HepG2 (cell line): Measurements from ENCODE around the gene ATP2C2. TPM values are rescaled to one million over a fixed set of nuclear protein-coding genes. Genes with fewer than 3 reads are reported as not detected.
A peak's percentile ranks its signal among the peaks of the same experiment; 100 is the strongest.

Experiments used
- BATF2 ChIP-seq: sonication (generic); formaldehyde crosslinking; IDR thresholded peaks from 2 replicates; pipeline ENCODE4 v1.8.0; 2022; ENCODE audit warnings: mild to moderate bottlenecking, missing genetic modification reagents, moderate library complexity
- KLF6 ChIP-seq: IDR thresholded peaks from 2 replicates; pipeline ENCODE4 v1.8.0; 2016; ENCODE audit warnings: missing biosample characterization, missing genetic modification reagents
- KMT2B ChIP-seq: IDR thresholded peaks from 2 replicates; pipeline ENCODE4 v1.6.1; 2016; ENCODE audit warnings: missing genetic modification reagents, missing compliant biosample characterization
- NCOA2 ChIP-seq: sonication (generic); formaldehyde crosslinking; IDR thresholded peaks from 2 replicates; pipeline ENCODE4 v1.8.0; 2022; ENCODE audit warnings: inconsistent platforms
- NR0B2 ChIP-seq: sonication (generic); formaldehyde crosslinking; IDR thresholded peaks from 2 replicates; pipeline ENCODE4 v1.4.0; 2020; ENCODE audit warnings: mild to moderate bottlenecking, missing genetic modification reagents
- REL ChIP-seq: sonication (generic); formaldehyde crosslinking; conservative IDR thresholded peaks from 2 replicates; pipeline ENCODE4 v1.8.0; 2022; ENCODE audit warnings: mild to moderate bottlenecking, missing genetic modification reagents, moderate library complexity
- TAF15 ChIP-seq: fragments of 200-400 bp; formaldehyde crosslinking; IDR thresholded peaks from one replicate; pipeline ENCODE4 v1.6.1; 2018; ENCODE audit warnings: mild to moderate bottlenecking, low read depth, low read length; ENCODE audit not compliant: poor library complexity, severe bottlenecking
- TFE3 ChIP-seq: IDR thresholded peaks from 2 replicates; pipeline ENCODE4 v1.6.1; 2016
- TP53 ChIP-seq: sonication (generic); formaldehyde crosslinking; conservative IDR thresholded peaks from 2 replicates; pipeline ENCODE4 v1.4.0; 2020; ENCODE audit warnings: missing genetic modification reagents
- YEATS4 ChIP-seq: sonication (generic); formaldehyde crosslinking; IDR thresholded peaks from 2 replicates; pipeline ENCODE4 v1.4.0; 2020; ENCODE audit warnings: missing genetic modification reagents, borderline replicate concordance
- ZFX ChIP-seq: sonication (generic); formaldehyde crosslinking; IDR thresholded peaks from 2 replicates; pipeline ENCODE4 v1.4.0; 2020; ENCODE audit warnings: mild to moderate bottlenecking, low read depth, missing genetic modification reagents, moderate library complexity
- ZKSCAN1 ChIP-seq: fragments of 150-350 bp; IDR thresholded peaks from 2 replicates; pipeline ENCODE4 v1.6.1; 2014; ENCODE audit warnings: low read length
- ZNF17 ChIP-seq: sonication (generic); formaldehyde crosslinking; IDR thresholded peaks from 2 replicates; pipeline ENCODE4 v1.5.0; 2020; ENCODE audit warnings: mild to moderate bottlenecking, missing genetic modification reagents
- ZNF317 ChIP-seq: sonication (generic); formaldehyde crosslinking; IDR thresholded peaks from 2 replicates; pipeline ENCODE4 v1.5.0; 2020; ENCODE audit warnings: mild to moderate bottlenecking, missing genetic modification reagents
- ZNF33B ChIP-seq: sonication (generic); formaldehyde crosslinking; IDR thresholded peaks from 2 replicates; pipeline ENCODE4 v1.5.1; 2020; ENCODE audit warnings: mild to moderate bottlenecking, missing genetic modification reagents
- ZNF354B ChIP-seq: sonication (generic); formaldehyde crosslinking; IDR thresholded peaks from 2 replicates; pipeline ENCODE4 v1.8.0; 2022; ENCODE audit warnings: mild to moderate bottlenecking, missing genetic modification reagents
- ZZZ3 ChIP-seq: sonication (generic); formaldehyde crosslinking; IDR thresholded peaks from 2 replicates; pipeline ENCODE4 v1.4.0; 2020; ENCODE audit warnings: missing genetic modification reagents, mild to moderate bottlenecking, borderline replicate concordance
- polyA plus RNA-seq, 8 experiments: library from polyadenylated mRNA; depleted of rRNA in 3 of 8; stranded (reverse) in 7 of 8; unstranded in 1 of 8; fragments of >200 nt; fragmentation: Illumina TruSeq in 4 of 8; extraction: Trizol in 4 of 8; gene quantifications; 2 replicates each; pipeline versions ENCODE4 v1.2.1 to v1.2.3, GENCODE V29; 2011 to 2016; ENCODE audit warnings: low read depth in 4 of 8, missing spikeins in 1 of 8, mixed read lengths in 1 of 8; ENCODE audit not compliant: insufficient read depth in 1 of 8
- total RNA-seq, 5 experiments: library from RNA; depleted of rRNA; stranded (reverse); fragments of >200 nt; fragmentation: Illumina TruSeq; extraction: Trizol; gene quantifications; 2 replicates each; pipeline ENCODE4 v1.2.3, GENCODE V29; 2016; ENCODE audit warnings: low read depth in 1 of 5
- TF ChIP-seq, protein P1 (sequence below): sonication (generic); formaldehyde crosslinking; IDR thresholded peaks from 2 replicates; pipeline ENCODE4 v1.4.0; 2020; ENCODE audit warnings: missing genetic modification reagents, borderline replicate concordance
- TF ChIP-seq, protein P2 (sequence below): IDR thresholded peaks from 2 replicates; pipeline ENCODE4 v1.6.1; 2018; ENCODE audit warnings: missing genetic modification reagents
- TF ChIP-seq, protein P3 (sequence below): sonication (generic); formaldehyde crosslinking; IDR thresholded peaks from 2 replicates; pipeline ENCODE4 v1.5.0; 2020; ENCODE audit warnings: mild to moderate bottlenecking, missing genetic modification reagents, borderline replicate concordance

The ATP2C2 gene
- total and polyA plus RNA-seq, 2 of the 13 experiments (the other 11 are each of a cell fraction or from before 2014, with no cell fraction given): 0.07 TPM; not detected in 1

- peak; percentile 64; the same call in 1 of the 2 replicates for TF ChIP-seq TP53
- no peak; the same call in 1 of the 2 replicates for TF ChIP-seq KLF6 (CRISPR knock-in tag)
- TF ChIP-seq ZFX (CRISPR knock-in tag): peak; percentile 98
- TF ChIP-seq TFE3: peak; percentile 9; the same call in 1 of the 2 replicates
- peak; percentile 87 for TF ChIP-seq YEATS4 (CRISPR knock-in tag)
- TF ChIP-seq NR0B2 (CRISPR knock-in tag): no peak
- no peak; the same call in 1 of the 2 replicates for TF ChIP-seq ZNF33B
- no peak for TF ChIP-seq BATF2
- TF ChIP-seq, protein P1, sequence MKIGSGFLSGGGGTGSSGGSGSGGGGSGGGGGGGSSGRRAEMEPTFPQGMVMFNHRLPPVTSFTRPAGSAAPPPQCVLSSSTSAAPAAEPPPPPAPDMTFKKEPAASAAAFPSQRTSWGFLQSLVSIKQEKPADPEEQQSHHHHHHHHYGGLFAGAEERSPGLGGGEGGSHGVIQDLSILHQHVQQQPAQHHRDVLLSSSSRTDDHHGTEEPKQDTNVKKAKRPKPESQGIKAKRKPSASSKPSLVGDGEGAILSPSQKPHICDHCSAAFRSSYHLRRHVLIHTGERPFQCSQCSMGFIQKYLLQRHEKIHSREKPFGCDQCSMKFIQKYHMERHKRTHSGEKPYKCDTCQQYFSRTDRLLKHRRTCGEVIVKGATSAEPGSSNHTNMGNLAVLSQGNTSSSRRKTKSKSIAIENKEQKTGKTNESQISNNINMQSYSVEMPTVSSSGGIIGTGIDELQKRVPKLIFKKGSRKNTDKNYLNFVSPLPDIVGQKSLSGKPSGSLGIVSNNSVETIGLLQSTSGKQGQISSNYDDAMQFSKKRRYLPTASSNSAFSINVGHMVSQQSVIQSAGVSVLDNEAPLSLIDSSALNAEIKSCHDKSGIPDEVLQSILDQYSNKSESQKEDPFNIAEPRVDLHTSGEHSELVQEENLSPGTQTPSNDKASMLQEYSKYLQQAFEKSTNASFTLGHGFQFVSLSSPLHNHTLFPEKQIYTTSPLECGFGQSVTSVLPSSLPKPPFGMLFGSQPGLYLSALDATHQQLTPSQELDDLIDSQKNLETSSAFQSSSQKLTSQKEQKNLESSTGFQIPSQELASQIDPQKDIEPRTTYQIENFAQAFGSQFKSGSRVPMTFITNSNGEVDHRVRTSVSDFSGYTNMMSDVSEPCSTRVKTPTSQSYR (CRISPR knock-in tag): 0 out of 2 replicates have a peak, but pooled peaks have one; percentile 4
- TF ChIP-seq REL (CRISPR knock-in tag): no peak
- TF ChIP-seq KMT2B: no peak; the same call in 1 of the 2 replicates
- no peak for TF ChIP-seq ZNF17 (CRISPR knock-in tag)
- TF ChIP-seq TAF15: peak; percentile 54
- TF ChIP-seq NCOA2: no peak
- TF ChIP-seq ZKSCAN1: no peak
- TF ChIP-seq ZNF354B (CRISPR knock-in tag): peak; percentile 55; the same call in 1 of the 2 replicates
- TF ChIP-seq, protein P2, sequence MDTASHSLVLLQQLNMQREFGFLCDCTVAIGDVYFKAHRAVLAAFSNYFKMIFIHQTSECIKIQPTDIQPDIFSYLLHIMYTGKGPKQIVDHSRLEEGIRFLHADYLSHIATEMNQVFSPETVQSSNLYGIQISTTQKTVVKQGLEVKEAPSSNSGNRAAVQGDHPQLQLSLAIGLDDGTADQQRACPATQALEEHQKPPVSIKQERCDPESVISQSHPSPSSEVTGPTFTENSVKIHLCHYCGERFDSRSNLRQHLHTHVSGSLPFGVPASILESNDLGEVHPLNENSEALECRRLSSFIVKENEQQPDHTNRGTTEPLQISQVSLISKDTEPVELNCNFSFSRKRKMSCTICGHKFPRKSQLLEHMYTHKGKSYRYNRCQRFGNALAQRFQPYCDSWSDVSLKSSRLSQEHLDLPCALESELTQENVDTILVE: no peak
- TF ChIP-seq, protein P3, sequence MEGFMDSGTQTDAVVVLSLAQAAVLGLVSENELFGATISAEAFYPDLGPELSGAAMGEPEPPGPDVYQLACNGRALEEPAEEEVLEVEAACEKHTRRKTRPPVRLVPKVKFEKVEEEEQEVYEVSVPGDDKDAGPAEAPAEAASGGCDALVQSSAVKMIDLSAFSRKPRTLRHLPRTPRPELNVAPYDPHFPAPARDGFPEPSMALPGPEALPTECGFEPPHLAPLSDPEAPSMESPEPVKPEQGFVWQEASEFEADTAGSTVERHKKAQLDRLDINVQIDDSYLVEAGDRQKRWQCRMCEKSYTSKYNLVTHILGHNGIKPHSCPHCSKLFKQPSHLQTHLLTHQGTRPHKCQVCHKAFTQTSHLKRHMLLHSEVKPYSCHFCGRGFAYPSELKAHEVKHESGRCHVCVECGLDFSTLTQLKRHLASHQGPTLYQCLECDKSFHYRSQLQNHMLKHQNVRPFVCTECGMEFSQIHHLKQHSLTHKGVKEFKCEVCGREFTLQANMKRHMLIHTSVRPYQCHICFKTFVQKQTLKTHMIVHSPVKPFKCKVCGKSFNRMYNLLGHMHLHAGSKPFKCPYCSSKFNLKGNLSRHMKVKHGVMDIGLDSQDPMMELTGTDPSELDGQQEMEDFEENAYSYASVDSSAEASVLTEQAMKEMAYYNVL: 0 out of 2 replicates have a peak, but pooled peaks have one; percentile 38
- TF ChIP-seq ZNF317 (CRISPR knock-in tag): peak; percentile 61
- TF ChIP-seq ZZZ3: peak; percentile 28; the same call in 1 of the 2 replicates
Measured at GRCh38 chr16:84504420-84505248, 136.3 kb downstream of the ATP2C2 start, which contains the start of gene MEAK7 (continued).
